GM19025 (cell line): ENCODE measurements around the gene PDE6B.

Source experiments
- ATAC-seq: cut with Tn5 transposase; IDR thresholded peaks from one replicate; pipeline ENCODE4 v1.9.1; 2021; ENCODE audit warnings: mild to moderate bottlenecking, low read depth, moderate library complexity; ENCODE audit not compliant: unreplicated experiment

Gene PDE6B

GRCh38 chr4:654871-655463 is 29.6 kb downstream of the PDE6B start:
- no peak for ATAC-seq

GRCh38 chr4:655464-656151 is 30.2 kb downstream of the PDE6B start:
- ATAC-seq, result no peak

- no peak for ATAC-seq
These were observed 31.3 kb downstream of the PDE6B start for GRCh38 chr4:656436-657337.

GRCh38 chr4:657338-657833 is 32.0 kb downstream of the PDE6B start:
- ATAC-seq, result no peak

- no peak for ATAC-seq
These were observed 32.7 kb downstream of the PDE6B start for GRCh38 chr4:657834-658667.

- no peak for ATAC-seq
These were observed 33.6 kb downstream of the PDE6B start for GRCh38 chr4:658681-659667.

- no peak for ATAC-seq
These were observed 34.5 kb downstream of the PDE6B start for GRCh38 chr4:659851-660250.

GRCh38 chr4:660401-660800 is 35.0 kb downstream of the PDE6B start:
- no peak for ATAC-seq

- ATAC-seq, result no peak
These were observed 35.9 kb downstream of the PDE6B start for GRCh38 chr4:661231-661630.

GRCh38 chr4:661881-662761 is 36.7 kb downstream of the PDE6B start:
- ATAC-seq, result no peak

- ATAC-seq, result no peak
These were observed 37.7 kb downstream of the PDE6B start for GRCh38 chr4:663046-663437.

GRCh38 chr4:663438-664428 is 38.4 kb downstream of the PDE6B start:
- ATAC-seq, result peak; percentile 54

GRCh38 chr4:664713-665231 is 39.4 kb downstream of the PDE6B start:
- no peak for ATAC-seq

- no peak for ATAC-seq
These were observed 40.0 kb downstream of the PDE6B start for GRCh38 chr4:665381-665750.

- no peak for ATAC-seq
These were observed 40.5 kb downstream of the PDE6B start for GRCh38 chr4:665751-666435.

- ATAC-seq, result no peak
These were observed 41.0 kb downstream of the PDE6B start for GRCh38 chr4:666436-666810.
